CD14-positive monocyte (primary cell): Measurements from ENCODE around the gene TASOR2. TPM values are rescaled to one million over a fixed set of nuclear protein-coding genes. Genes with fewer than 3 reads are reported as not detected.

Source experiments
- DNase-seq, 3 donors: peaks; one replicate each; pipeline ENCODE4 v3.0.0-alpha.2; 2011 to 2022
- H2AFZ ChIP-seq: 2 replicates; pipeline ENCODE4 v1.6.0; 2012; ENCODE audit warnings: mild to moderate bottlenecking, low read depth, low read length, inconsistent platforms; ENCODE audit not compliant: insufficient read depth, poor library complexity, severe bottlenecking
- H3K27ac ChIP-seq, 2 donors: 1 replicate in 1 of 2; 2 replicates in 1 of 2; pipeline ENCODE4 v1.5.1; 2012 to 2013; ENCODE audit warnings: low read length in 2 of 2, control low read depth in 1 of 2, inconsistent platforms in 1 of 2, low read depth in 1 of 2, mild to moderate bottlenecking in 1 of 2
- H3K27me3 ChIP-seq, 2 donors: one replicate each; pipeline versions ENCODE4 v1.6.0 to v1.6.1; 2011 to 2013; ENCODE audit warnings: low read length in 2 of 2; ENCODE audit not compliant: control insufficient read depth in 2 of 2, insufficient read depth in 2 of 2
- H3K36me3 ChIP-seq, 2 donors: replicated peaks in 1 of 2; 1 replicate in 1 of 2; 2 replicates in 1 of 2; pipeline versions ENCODE4 v1.5.1 to v1.6.1; 2012 to 2013; ENCODE audit warnings: low read length in 2 of 2, control low read depth in 1 of 2, inconsistent platforms in 1 of 2, mild to moderate bottlenecking in 1 of 2; ENCODE audit not compliant: insufficient read depth in 2 of 2, control insufficient read depth in 1 of 2
- H3K4me1 ChIP-seq, 2 donors: 1 replicate in 1 of 2; 2 replicates in 1 of 2; pipeline versions ENCODE4 v1.5.1 to v1.6.1; 2012 to 2013; ENCODE audit warnings: low read length in 2 of 2, control low read depth in 1 of 2, inconsistent platforms in 1 of 2, mild to moderate bottlenecking in 1 of 2, moderate library complexity in 1 of 2; ENCODE audit not compliant: insufficient read depth in 2 of 2, control insufficient read depth in 1 of 2
- H3K4me2 ChIP-seq: replicated peaks from 2 replicates; pipeline ENCODE3; 2012; ENCODE audit warnings: low read length, moderate library complexity, mild to moderate bottlenecking; ENCODE audit not compliant: poor library complexity, severe bottlenecking; ENCODE audit errors: extremely low read depth
- H3K4me3 ChIP-seq, 3 experiments: fragments of 200-600 bp in 1 of 3; sonication (generic) in 1 of 3; replicated peaks in 1 of 3; 1 replicate in 2 of 3; 2 replicates in 1 of 3; pipeline ENCODE4 v1.5.1; 2011 to 2013; ENCODE audit warnings: low read length in 3 of 3, mild to moderate bottlenecking in 3 of 3, control low read depth in 2 of 3, low read depth in 2 of 3, inconsistent platforms in 1 of 3, moderate library complexity in 1 of 3
- H3K79me2 ChIP-seq: 2 replicates; pipeline ENCODE4 v1.6.0; 2012; ENCODE audit warnings: mild to moderate bottlenecking, control low read depth, inconsistent platforms, low read length, moderate library complexity; ENCODE audit not compliant: insufficient read depth
- H3K9ac ChIP-seq: 2 replicates; pipeline ENCODE4 v1.6.0; 2017; ENCODE audit warnings: low read length, mild to moderate bottlenecking; ENCODE audit not compliant: insufficient read depth, poor library complexity, severe bottlenecking
- H3K9me3 ChIP-seq, 2 donors: replicated peaks in 1 of 2; 1 replicate in 1 of 2; 2 replicates in 1 of 2; pipeline versions ENCODE4 v1.5.1 to v1.6.1; 2012 to 2013; ENCODE audit warnings: low read length in 2 of 2, control low read depth in 1 of 2; ENCODE audit not compliant: control insufficient read depth in 1 of 2, insufficient read depth in 1 of 2
- H4K20me1 ChIP-seq: 2 replicates; pipeline ENCODE4 v1.6.0; 2012; ENCODE audit warnings: mild to moderate bottlenecking, low read length, control low read depth, moderate library complexity; ENCODE audit not compliant: insufficient read depth
- H3K27ac Mint-ChIP-seq, 7 donors: one replicate each; pipeline ENCODE4 v1.8.0; 2020; ENCODE audit warnings: mild to moderate bottlenecking in 7 of 7, mixed read lengths in 7 of 7, moderate library complexity in 6 of 7, inconsistent platforms in 2 of 7
- H3K27me3 Mint-ChIP-seq, 3 donors: one replicate each; pipeline ENCODE4 v1.8.0; 2021 to 2022; ENCODE audit warnings: low read depth in 3 of 3, mild to moderate bottlenecking in 3 of 3, mixed read lengths in 3 of 3, moderate library complexity in 3 of 3, inconsistent platforms in 1 of 3
- H3K36me3 Mint-ChIP-seq, 2 donors: one replicate each; pipeline ENCODE4 v1.8.0; 2020; ENCODE audit warnings: mixed read lengths in 2 of 2, inconsistent platforms in 1 of 2, mild to moderate bottlenecking in 1 of 2
- H3K4me1 Mint-ChIP-seq: one replicate; pipeline ENCODE4 v1.8.0; 2020; ENCODE audit warnings: mild to moderate bottlenecking, mixed read lengths
- H3K4me3 Mint-ChIP-seq, 2 donors: one replicate each; pipeline ENCODE4 v1.8.0; 2020; ENCODE audit warnings: mild to moderate bottlenecking in 2 of 2, mixed read lengths in 2 of 2, moderate library complexity in 1 of 2
- H3K9me3 Mint-ChIP-seq, 7 donors: one replicate each; pipeline ENCODE4 v1.8.0; 2020 to 2022; ENCODE audit warnings: mixed read lengths in 7 of 7, mild to moderate bottlenecking in 6 of 7, moderate library complexity in 6 of 7, inconsistent platforms in 2 of 7
- WGBS: methylation state at CpG from one replicate; pipeline ENCODE4 v1.1.5; 2013; ENCODE audit warnings: missing lambda C conversion rate; ENCODE audit not compliant: insufficient coverage; 5-methylcytosine and 5-hydroxymethylcytosine counted together
- intact Hi-C, 2 donors: fragments of 100-400 bp; cut with micrococcal nuclease; formaldehyde crosslinking; loops; one replicate each; pipeline versions ENCODE4 v1.15.0 to v1.15.1; 2023
- polyA plus RNA-seq, 3 donors: library from polyadenylated mRNA; depleted of rRNA in 1 of 3; unstranded in 2 of 3; stranded (reverse) in 1 of 3; fragments of 300-500 nt in 2 of 3; fragments of >200 nt in 1 of 3; fragmentation: Illumina TruSeq in 2 of 3; gene quantifications; 1 replicate in 2 of 3; 2 replicates in 1 of 3; pipeline ENCODE4 v1.2.3, GENCODE V29; 2012 to 2021
- TF ChIP-seq, protein P1 (sequence below): fragments of 200-600 bp; IDR thresholded peaks from one replicate; pipeline ENCODE4 v1.8.0; 2022; ENCODE audit warnings: antibody characterized with exemption, mild to moderate bottlenecking

Gene TASOR2
- polyA plus RNA-seq, 3 donors: 3.2 to 12.3 (median 9.5) TPM

DNA sequence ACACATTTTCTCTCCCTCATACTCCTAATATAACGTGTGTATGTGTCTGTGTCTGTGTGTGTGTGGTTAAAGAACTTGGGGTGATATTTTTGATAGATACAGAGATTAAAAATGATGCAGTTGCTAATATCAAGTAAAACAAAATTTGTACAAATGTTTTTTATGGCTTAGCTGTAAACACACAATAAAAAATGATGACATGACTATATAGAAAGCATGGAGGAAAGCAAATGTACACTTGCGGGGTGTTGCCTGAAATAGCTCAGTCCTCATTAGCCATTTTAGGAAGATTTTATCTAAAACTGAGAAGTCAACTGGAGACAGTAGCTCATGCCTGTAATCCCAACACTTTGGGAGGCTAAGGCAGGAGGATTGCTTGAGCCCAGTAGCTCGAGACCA, 5.6 kb upstream of the TASOR2 start:
- Mint-ChIP-seq H3K27ac (no peak overlapping the region), H3K27me3 (peaks cover 3 to 4% (median 3%) of the 10 kb centered on the region in 3 donors), H3K36me3 (no peaks in the 10 kb centered on the region), H3K9me3 (peaks cover 0 to 9% (median 6%) of the 10 kb centered on the region in 7 donors), H3K4me1 (peaks cover 12% of the 10 kb centered on the region), H3K4me3 (no peak overlapping the region)
- TF ChIP-seq, protein P1, sequence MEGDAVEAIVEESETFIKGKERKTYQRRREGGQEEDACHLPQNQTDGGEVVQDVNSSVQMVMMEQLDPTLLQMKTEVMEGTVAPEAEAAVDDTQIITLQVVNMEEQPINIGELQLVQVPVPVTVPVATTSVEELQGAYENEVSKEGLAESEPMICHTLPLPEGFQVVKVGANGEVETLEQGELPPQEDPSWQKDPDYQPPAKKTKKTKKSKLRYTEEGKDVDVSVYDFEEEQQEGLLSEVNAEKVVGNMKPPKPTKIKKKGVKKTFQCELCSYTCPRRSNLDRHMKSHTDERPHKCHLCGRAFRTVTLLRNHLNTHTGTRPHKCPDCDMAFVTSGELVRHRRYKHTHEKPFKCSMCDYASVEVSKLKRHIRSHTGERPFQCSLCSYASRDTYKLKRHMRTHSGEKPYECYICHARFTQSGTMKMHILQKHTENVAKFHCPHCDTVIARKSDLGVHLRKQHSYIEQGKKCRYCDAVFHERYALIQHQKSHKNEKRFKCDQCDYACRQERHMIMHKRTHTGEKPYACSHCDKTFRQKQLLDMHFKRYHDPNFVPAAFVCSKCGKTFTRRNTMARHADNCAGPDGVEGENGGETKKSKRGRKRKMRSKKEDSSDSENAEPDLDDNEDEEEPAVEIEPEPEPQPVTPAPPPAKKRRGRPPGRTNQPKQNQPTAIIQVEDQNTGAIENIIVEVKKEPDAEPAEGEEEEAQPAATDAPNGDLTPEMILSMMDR: no peak
- intact Hi-C loops: no loop called here
- Histone ChIP-seq H3K4me1 (peaks cover 1 to 2% of the 10 kb centered on the region in 2 donors), H4K20me1 (no peaks in the 10 kb centered on the region), H3K9ac (no peak overlapping the region), H3K4me3 (no peak overlapping the region), H3K36me3 (no peaks in the 10 kb centered on the region), H3K27ac (no peak overlapping the region), H3K79me2 (no peaks in the 10 kb centered on the region), H2AFZ (no peak overlapping the region), H3K9me3 (peaks cover 1 to 3% of the 10 kb centered on the region in 2 donors), H3K4me2 (no peak overlapping the region), H3K27me3 (no peaks in the 10 kb centered on the region)
- WGBS: no CpG with 5 or more reads among the region's 3 CpGs
- DNase-seq: no peak

DNA sequence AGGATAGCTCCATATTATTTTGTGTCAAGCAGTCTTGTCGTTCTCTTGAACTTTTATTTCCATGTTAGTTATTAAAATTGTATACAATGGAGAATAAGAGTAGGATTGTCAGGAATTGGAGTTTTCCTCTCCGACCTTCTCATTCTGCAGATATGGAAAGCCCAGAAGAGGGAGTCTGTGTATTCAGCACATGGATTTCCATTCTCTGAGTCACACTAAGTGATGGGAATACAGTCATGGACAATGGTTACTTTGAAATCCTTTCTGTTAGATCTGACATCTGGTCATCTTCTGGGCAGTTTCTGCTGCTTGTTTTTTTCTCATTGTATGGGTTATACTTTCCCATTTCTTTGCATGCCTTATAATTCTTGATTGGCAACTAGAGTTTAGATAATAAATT, 5.0 kb upstream of the TASOR2 start:
- Histone ChIP-seq H3K9ac (no peak overlapping the region), H3K27ac (no peak overlapping the region), H3K36me3 (no peaks in the 10 kb centered on the region), H3K27me3 (no peaks in the 10 kb centered on the region), H4K20me1 (no peaks in the 10 kb centered on the region), H2AFZ (no peak overlapping the region), H3K79me2 (no peaks in the 10 kb centered on the region), H3K4me2 (no peak overlapping the region), H3K9me3 (no peaks in the 10 kb centered on the region), H3K4me1 (peaks cover 5 to 7% of the 10 kb centered on the region in 2 donors), H3K4me3 (no peak overlapping the region)
- DNase-seq: no peak
- Mint-ChIP-seq H3K36me3 (no peaks in the 10 kb centered on the region), H3K9me3 (peaks cover 0 to 3% (median under 1%) of the 10 kb centered on the region in 7 donors), H3K4me3 (no peak overlapping the region), H3K27me3 (peaks cover 3 to 4% (median 3%) of the 10 kb centered on the region in 3 donors), H3K4me1 (peaks cover 17% of the 10 kb centered on the region), H3K27ac (no peak overlapping the region)
- intact Hi-C loops: loop anchor here (5.0 to 10.0 kb wide), 3 partner anchors 135 to 295 kb away; partner anchors contain the start of genes ANKRD16 (in 1 of the 2), GDI2 (in 1 of the 2) and IL15RA (in 1 of the 2)
- TF ChIP-seq, protein P1: no peak
- WGBS: no CpG with 5 or more reads among the region's 2 CpGs
